ENCODE data around the gene ZNF398.

Gene ZNF398

GRCh38 chr7:149198161-149198816, 51.0 kb downstream of the ZNF398 start:
- H3K27ac ChIP-seq (ENCODE audit: low read depth, low read length) = no peak overlapping the region
- no peaks in the 10 kb centered on the region for H3K27me3 ChIP-seq (ENCODE audit: control insufficient read depth, insufficient read depth, low read length)
- peaks cover 4% of the 10 kb centered on the region; the same call in 1 of the 2 replicates for H3K4me1 ChIP-seq (ENCODE audit: control insufficient read depth, insufficient read depth, low read length)
- peaks cover 54% of the 10 kb centered on the region for H3K36me3 ChIP-seq (ENCODE audit: control insufficient read depth, insufficient read depth, low read length)
- H3K9me3 ChIP-seq (ENCODE audit: control insufficient read depth, insufficient read depth, low read length) = no peaks in the 10 kb centered on the region
- no peak overlapping the region for H3K4me3 ChIP-seq (ENCODE audit: low read depth, low read length)
- H3K9ac ChIP-seq (ENCODE audit: low read depth, low read length) = no peak overlapping the region

- Histone ChIP-seq H3K4me3 (ENCODE audit: low read depth, low read length) (no peak overlapping the region), H3K9me3 (ENCODE audit: control insufficient read depth, insufficient read depth, low read length) (no peaks in the 10 kb centered on the region), H3K9ac (ENCODE audit: low read depth, low read length) (no peak overlapping the region), H3K4me1 (ENCODE audit: control insufficient read depth, insufficient read depth, low read length) (peaks cover 4% of the 10 kb centered on the region; the same call in 1 of the 2 replicates), H3K36me3 (ENCODE audit: control insufficient read depth, insufficient read depth, low read length) (peaks cover 66% of the 10 kb centered on the region), H3K27me3 (ENCODE audit: control insufficient read depth, insufficient read depth, low read length) (no peaks in the 10 kb centered on the region), H3K27ac (ENCODE audit: low read depth, low read length) (no peak overlapping the region)
Observed at GRCh38 chr7:149199234-149199995, 52.2 kb downstream of the ZNF398 start.

- no peaks in the 10 kb centered on the region for H3K9me3 ChIP-seq (ENCODE audit: control insufficient read depth, insufficient read depth, low read length)
- peaks cover 8% of the 10 kb centered on the region for H3K4me1 ChIP-seq (ENCODE audit: control insufficient read depth, insufficient read depth, low read length)
- no peak overlapping the region for H3K4me3 ChIP-seq (ENCODE audit: low read depth, low read length)
- no peak overlapping the region for H3K27ac ChIP-seq (ENCODE audit: low read depth, low read length)
- H3K27me3 ChIP-seq (ENCODE audit: control insufficient read depth, insufficient read depth, low read length) = no peaks in the 10 kb centered on the region
- no peak overlapping the region for H3K9ac ChIP-seq (ENCODE audit: low read depth, low read length)
- H3K36me3 ChIP-seq (ENCODE audit: control insufficient read depth, insufficient read depth, low read length) = peaks cover 93% of the 10 kb centered on the region
Observed at GRCh38 chr7:149202831-149203231, 55.6 kb downstream of the ZNF398 start.

- no peaks in the 10 kb centered on the region for H3K9me3 ChIP-seq (ENCODE audit: control insufficient read depth, insufficient read depth, low read length)
- H3K36me3 ChIP-seq (ENCODE audit: control insufficient read depth, insufficient read depth, low read length) = peaks cover 87% of the 10 kb centered on the region
- H3K27me3 ChIP-seq (ENCODE audit: control insufficient read depth, insufficient read depth, low read length) = no peaks in the 10 kb centered on the region
- H3K27ac ChIP-seq (ENCODE audit: low read depth, low read length) = no peak overlapping the region
- H3K4me1 ChIP-seq (ENCODE audit: control insufficient read depth, insufficient read depth, low read length) = peaks cover 11% of the 10 kb centered on the region
- no peak overlapping the region for H3K9ac ChIP-seq (ENCODE audit: low read depth, low read length)
- no peak overlapping the region for H3K4me3 ChIP-seq (ENCODE audit: low read depth, low read length)
Observed at GRCh38 chr7:149205690-149206381, 58.6 kb downstream of the ZNF398 start.

- H3K27me3 ChIP-seq (ENCODE audit: control insufficient read depth, insufficient read depth, low read length) = no peaks in the 10 kb centered on the region
- H3K27ac ChIP-seq (ENCODE audit: low read depth, low read length) = no peak overlapping the region
- no peak overlapping the region for H3K4me3 ChIP-seq (ENCODE audit: low read depth, low read length)
- H3K36me3 ChIP-seq (ENCODE audit: control insufficient read depth, insufficient read depth, low read length) = peaks cover 90% of the 10 kb centered on the region
- no peak overlapping the region for H3K9ac ChIP-seq (ENCODE audit: low read depth, low read length)
- no peaks in the 10 kb centered on the region for H3K9me3 ChIP-seq (ENCODE audit: control insufficient read depth, insufficient read depth, low read length)
- H3K4me1 ChIP-seq (ENCODE audit: control insufficient read depth, insufficient read depth, low read length) = peaks cover 11% of the 10 kb centered on the region
Observed at GRCh38 chr7:149207324-149208035, 60.2 kb downstream of the ZNF398 start.

GRCh38 chr7:149209518-149210269, 62.4 kb downstream of the ZNF398 start:
- peaks cover 11% of the 10 kb centered on the region for H3K4me1 ChIP-seq (ENCODE audit: control insufficient read depth, insufficient read depth, low read length)
- H3K4me3 ChIP-seq (ENCODE audit: low read depth, low read length) = no peak overlapping the region
- peaks cover 90% of the 10 kb centered on the region for H3K36me3 ChIP-seq (ENCODE audit: control insufficient read depth, insufficient read depth, low read length)
- no peak overlapping the region for H3K9ac ChIP-seq (ENCODE audit: low read depth, low read length)
- H3K27me3 ChIP-seq (ENCODE audit: control insufficient read depth, insufficient read depth, low read length) = no peaks in the 10 kb centered on the region
- no peaks in the 10 kb centered on the region for H3K9me3 ChIP-seq (ENCODE audit: control insufficient read depth, insufficient read depth, low read length)
- H3K27ac ChIP-seq (ENCODE audit: low read depth, low read length) = peak overlapping the region; percentile 71

- no peak overlapping the region for H3K4me3 ChIP-seq (ENCODE audit: low read depth, low read length)
- H3K27ac ChIP-seq (ENCODE audit: low read depth, low read length) = no peak overlapping the region
- no peak overlapping the region for H3K9ac ChIP-seq (ENCODE audit: low read depth, low read length)
- no peaks in the 10 kb centered on the region for H3K27me3 ChIP-seq (ENCODE audit: control insufficient read depth, insufficient read depth, low read length)
- H3K4me1 ChIP-seq (ENCODE audit: control insufficient read depth, insufficient read depth, low read length) = peaks cover 8% of the 10 kb centered on the region
- no peaks in the 10 kb centered on the region for H3K9me3 ChIP-seq (ENCODE audit: control insufficient read depth, insufficient read depth, low read length)
- H3K36me3 ChIP-seq (ENCODE audit: control insufficient read depth, insufficient read depth, low read length) = peaks cover 93% of the 10 kb centered on the region
Observed at GRCh38 chr7:149210551-149210950, 63.3 kb downstream of the ZNF398 start.

- Histone ChIP-seq H3K9me3 (ENCODE audit: control insufficient read depth, insufficient read depth, low read length) (no peaks in the 10 kb centered on the region), H3K4me1 (ENCODE audit: control insufficient read depth, insufficient read depth, low read length) (peaks cover 3% of the 10 kb centered on the region; the same call in 1 of the 2 replicates), H3K27ac (ENCODE audit: low read depth, low read length) (no peak overlapping the region), H3K9ac (ENCODE audit: low read depth, low read length) (no peak overlapping the region), H3K36me3 (ENCODE audit: control insufficient read depth, insufficient read depth, low read length) (peaks cover 98% of the 10 kb centered on the region), H3K4me3 (ENCODE audit: low read depth, low read length) (no peak overlapping the region), H3K27me3 (ENCODE audit: control insufficient read depth, insufficient read depth, low read length) (no peaks in the 10 kb centered on the region)
Observed at GRCh38 chr7:149214020-149214720, 66.9 kb downstream of the ZNF398 start.

GRCh38 chr7:149216402-149216801, 69.1 kb downstream of the ZNF398 start:
- H3K27ac ChIP-seq (ENCODE audit: low read depth, low read length) = no peak overlapping the region
- no peaks in the 10 kb centered on the region for H3K4me1 ChIP-seq (ENCODE audit: control insufficient read depth, insufficient read depth, low read length)
- peaks cover 94% of the 10 kb centered on the region for H3K36me3 ChIP-seq (ENCODE audit: control insufficient read depth, insufficient read depth, low read length)
- H3K4me3 ChIP-seq (ENCODE audit: low read depth, low read length) = no peak overlapping the region
- H3K9ac ChIP-seq (ENCODE audit: low read depth, low read length) = no peak overlapping the region
- no peaks in the 10 kb centered on the region for H3K27me3 ChIP-seq (ENCODE audit: control insufficient read depth, insufficient read depth, low read length)
- H3K9me3 ChIP-seq (ENCODE audit: control insufficient read depth, insufficient read depth, low read length) = no peaks in the 10 kb centered on the region

- H3K27me3 ChIP-seq (ENCODE audit: control insufficient read depth, insufficient read depth, low read length) = no peaks in the 10 kb centered on the region
- H3K4me3 ChIP-seq (ENCODE audit: low read depth, low read length) = no peak overlapping the region
- H3K27ac ChIP-seq (ENCODE audit: low read depth, low read length) = no peak overlapping the region
- no peaks in the 10 kb centered on the region for H3K9me3 ChIP-seq (ENCODE audit: control insufficient read depth, insufficient read depth, low read length)
- H3K36me3 ChIP-seq (ENCODE audit: control insufficient read depth, insufficient read depth, low read length) = peaks cover 88% of the 10 kb centered on the region
- no peaks in the 10 kb centered on the region for H3K4me1 ChIP-seq (ENCODE audit: control insufficient read depth, insufficient read depth, low read length)
- H3K9ac ChIP-seq (ENCODE audit: low read depth, low read length) = no peak overlapping the region
Observed at GRCh38 chr7:149217570-149217969, 70.3 kb downstream of the ZNF398 start.
